GM18526 (cell line): ENCODE results near the gene ZNF319.

Experiments used
- POLR2A ChIP-seq: IDR thresholded peaks from 3 replicates; pipeline ENCODE4 v1.6.1; 2011; ENCODE audit not compliant: insufficient read length; ENCODE audit errors: extremely low read depth

Gene ZNF319

DNA sequence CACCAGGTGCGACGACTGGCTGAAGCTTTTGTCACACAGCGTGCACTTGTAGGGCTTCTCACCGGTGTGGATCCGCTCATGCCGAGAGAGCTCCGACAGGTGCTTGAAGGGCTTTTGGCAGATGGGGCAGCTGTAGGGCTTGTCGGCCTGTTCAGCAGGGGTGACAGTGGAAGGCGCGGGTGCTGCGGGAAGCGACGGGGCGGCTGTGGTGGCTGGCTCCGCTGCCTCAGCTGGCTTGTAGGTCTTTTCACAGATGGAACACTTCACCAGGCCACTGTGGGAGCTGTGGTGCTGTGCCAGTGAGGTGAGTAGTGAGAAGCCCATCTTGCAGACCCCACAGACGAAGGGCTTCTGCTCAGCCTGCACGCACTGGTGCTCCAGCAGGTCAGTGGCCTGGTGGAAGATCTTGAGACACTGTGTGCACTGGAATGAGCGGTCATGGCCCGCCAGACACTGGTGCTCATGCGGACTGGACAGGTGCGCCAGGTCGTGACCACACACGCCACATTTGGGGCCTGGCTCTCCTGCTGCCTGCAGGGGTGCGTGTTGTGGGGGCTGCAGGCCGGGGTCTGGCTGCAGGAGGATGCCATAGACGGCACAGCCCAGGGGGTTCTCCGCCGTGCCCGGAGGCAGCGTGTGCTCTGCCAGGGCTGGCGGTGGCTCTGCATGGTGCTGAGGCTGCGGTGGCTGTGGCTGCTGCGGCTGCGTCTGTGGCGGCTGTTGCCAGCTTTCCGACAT lies 2.8 kb downstream of the ZNF319 start:
- TF ChIP-seq POLR2A, result no peak

DNA sequence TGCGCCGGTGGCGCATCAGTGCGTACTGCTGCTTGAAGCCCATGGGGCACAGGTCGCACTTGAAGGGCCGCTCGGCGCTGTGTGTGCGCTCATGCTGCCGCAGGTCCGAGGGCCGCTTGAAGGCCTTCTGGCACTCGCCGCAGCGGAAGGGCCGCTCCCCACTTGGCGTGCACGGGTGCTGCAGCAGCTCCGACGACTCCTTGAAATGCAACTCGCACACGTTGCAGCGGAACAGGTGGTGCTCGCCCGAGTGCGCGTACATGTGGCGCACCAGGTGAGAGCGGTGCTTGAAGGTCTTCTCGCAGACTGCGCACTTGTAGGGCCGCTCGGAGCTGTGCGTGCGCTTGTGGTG lies 3.3 kb downstream of the ZNF319 start:
- TF ChIP-seq POLR2A, result no peak

GRCh38 chr16:57996406-57997175 lies 3.9 kb downstream of the ZNF319 start:
- TF ChIP-seq POLR2A, result no peak

GRCh38 chr16:57995721-57996405 lies 4.6 kb downstream of the ZNF319 start:
- no peak for TF ChIP-seq POLR2A

GRCh38 chr16:57994778-57995177 lies 5.7 kb downstream of the ZNF319 start:
- TF ChIP-seq POLR2A, result no peak

DNA sequence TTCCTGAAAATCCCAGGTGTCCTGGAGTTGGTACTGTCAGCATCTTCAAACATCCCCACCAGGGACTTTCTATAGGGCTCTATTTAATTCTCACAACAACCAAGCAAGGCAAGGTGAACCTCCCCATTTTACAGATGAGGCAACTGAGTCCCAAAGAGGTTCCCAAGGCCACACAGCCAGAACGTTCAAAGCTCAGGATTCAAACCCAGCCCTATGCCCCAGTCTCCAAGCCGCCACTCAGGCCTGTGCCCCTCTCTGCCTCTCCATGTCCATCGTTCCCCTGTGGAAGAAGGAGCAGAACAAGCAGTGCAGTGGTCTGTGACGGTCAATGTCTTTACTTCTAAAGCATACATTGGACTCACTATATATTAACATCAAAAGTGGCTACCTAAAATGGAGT lies 6.1 kb downstream of the ZNF319 start:
- no peak for TF ChIP-seq POLR2A

DNA sequence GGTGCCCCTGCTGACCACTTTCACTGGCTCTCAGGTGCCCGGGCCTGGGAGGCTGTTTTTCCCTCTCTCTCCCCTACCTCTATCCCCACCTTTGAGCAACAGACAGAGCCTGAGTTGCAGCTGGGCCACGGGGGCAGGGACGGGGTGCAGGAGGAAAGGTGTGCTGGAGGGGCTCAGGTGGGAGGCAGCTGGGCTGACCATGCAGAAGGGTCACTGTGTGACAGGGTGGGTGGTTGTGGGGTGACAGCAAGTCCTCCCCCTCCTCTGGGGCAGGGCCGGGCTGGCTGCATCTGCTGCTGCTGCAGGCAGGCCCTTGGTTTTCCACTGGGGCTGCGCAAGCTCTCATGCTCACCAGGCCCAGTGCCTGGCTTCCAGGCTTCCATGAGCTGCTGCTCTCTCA lies 6.6 kb downstream of the ZNF319 start:
- TF ChIP-seq POLR2A, result no peak

GRCh38 chr16:57993438-57993837 lies 7.0 kb downstream of the ZNF319 start:
- TF ChIP-seq POLR2A, result no peak

DNA sequence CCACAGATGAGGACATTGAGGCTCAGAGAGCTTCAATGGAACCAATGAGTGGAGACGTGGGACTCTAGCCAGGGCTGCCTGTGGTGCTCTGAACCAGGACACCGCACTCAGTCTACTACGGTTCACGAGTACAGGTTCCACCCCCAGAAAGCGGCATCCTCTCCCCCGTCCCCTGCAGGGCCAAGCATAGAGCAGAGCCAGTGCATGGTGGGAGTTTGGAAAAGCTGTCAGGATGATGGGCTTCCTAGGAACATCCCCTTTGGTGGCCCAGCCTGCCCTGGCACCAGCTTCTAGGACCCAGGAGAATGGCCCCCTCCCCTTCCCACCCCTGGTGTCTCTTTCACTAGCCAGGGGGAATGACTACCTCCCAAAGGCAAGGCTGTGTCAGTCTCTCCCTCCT lies 8.4 kb downstream of the ZNF319 start:
- no peak for TF ChIP-seq POLR2A

DNA sequence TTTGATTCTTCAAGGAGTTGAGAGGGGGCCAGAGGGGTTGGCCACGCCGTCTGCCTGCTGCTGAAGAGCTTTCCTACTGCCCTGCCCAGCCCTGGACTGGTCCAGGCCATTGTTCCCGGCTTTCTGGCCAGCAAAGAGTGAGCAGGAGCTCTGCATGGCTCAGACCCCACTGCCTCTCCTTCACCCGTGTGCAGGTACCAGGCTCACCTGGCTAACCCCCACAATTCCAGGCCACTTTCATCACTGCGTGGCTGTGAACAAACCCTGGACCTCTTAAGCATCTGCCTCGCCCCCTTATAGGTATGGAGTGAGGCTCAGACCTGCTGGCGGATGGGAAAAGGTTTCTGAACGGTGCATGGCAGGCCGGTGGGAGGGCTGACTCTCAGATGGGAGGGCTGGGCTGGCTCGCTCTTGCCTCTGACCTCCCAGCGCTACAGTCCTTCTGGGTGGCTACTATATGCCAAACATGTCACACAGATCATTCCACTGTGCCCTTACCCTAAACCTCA lies 8.9 kb downstream of the ZNF319 start:
- no peak for TF ChIP-seq POLR2A

GRCh38 chr16:57988929-57989328 lies 11.5 kb downstream of the ZNF319 start:
- no peak for TF ChIP-seq POLR2A

DNA sequence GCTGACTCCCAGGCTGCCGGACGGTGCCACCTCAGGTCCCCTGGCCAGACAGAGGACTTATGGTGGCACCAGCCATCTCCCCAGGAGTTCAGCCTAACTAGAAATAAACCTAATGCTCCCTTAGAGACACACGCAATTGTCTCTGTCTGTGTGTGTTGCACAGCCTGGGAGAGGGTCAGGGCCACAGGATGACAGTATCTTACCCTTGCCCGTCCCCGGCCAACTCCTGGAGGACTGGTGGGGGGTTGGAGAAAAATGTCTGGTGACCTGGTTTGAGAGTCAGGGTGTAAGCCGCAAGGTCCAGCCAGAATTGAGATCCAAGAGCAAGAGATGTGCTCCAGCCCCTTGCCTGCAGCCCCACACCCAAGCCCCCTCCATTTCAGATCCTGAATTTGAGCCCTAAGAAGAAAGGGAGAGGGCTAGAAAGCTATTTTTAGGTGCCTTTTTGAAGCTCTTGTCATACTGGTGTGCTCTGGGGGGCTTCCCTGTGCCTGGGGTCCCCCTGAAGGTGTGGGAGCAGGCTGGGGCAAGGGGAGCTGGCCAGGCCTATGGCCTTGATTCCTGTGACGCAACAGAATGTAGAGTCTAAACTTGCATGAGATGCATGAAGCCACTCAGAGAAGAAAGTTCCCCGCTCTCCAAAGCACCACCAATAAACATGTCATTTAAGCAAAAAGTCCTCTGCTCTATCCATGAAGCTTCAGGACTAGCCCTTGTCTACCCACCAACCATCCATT lies 12.9 kb downstream of the ZNF319 start:
- no peak for TF ChIP-seq POLR2A

DNA sequence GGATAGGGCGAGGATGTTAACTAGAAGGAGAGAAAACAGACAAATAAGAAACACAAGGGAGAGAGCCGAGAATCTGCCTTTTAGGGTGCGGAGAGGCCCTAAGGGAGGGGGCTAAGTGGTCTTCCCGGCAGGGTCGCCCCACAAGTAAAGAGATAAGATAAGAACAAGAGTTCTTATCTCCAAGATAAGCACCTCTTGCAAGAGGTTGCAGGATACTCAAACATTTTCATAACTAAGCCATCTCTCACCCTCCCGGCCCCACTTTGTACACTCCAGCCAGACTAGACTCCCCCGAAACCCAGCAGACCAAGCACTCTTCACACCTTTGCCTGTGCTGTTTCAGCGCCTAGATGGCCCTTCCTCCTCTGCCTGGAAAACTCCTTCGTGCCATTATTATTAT lies 14.3 kb downstream of the ZNF319 start:
- TF ChIP-seq POLR2A, result no peak

DNA sequence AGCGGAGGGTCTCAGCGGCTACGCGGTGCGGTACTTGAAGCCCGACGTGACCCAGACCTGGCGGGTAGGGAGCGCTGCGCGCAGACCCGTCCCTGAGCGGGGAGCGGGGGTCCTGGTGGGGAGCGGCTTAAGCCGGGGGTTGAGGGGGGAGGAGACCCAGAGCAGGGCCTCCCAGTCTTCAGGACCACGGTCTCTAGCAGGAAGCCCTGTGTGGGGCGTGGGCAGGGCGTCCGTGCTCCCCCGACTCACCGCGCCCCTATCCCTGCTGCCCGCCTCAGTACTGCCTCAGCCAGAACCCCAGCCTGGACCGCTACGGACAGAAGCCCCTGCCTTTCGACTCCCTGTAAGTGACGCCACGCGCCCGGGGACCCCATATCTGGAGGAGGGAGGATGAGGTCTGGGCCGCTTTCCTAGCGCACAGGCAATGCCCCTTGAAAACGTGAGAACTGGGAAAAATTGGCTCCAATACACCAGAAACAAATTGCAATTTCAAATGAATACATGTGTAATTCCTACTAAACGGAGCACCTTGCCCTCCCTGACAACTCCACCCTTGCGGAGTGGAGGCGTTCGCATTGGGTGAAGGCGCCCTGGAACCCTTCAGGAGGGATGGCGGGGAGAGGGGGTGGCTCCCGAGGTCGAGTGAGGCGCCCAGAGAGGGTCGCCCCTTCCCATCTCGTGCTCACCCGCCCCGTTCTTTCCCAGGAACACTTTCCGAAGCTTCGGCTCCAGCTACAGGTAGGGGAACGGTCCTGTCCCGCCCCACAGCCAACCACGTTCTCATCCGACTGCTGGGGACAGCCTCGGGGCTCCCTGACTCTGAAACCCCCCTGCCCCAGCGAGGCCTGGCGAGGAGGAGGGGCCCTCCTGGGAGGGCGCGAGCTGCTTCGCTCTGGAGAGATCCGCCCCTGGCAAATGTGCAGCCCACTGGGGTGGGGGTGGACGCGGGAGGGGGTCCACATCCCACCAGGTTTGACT lies 15.0 kb downstream of the ZNF319 start:
- TF ChIP-seq POLR2A, result no peak

GRCh38 chr16:57984443-57985203 lies 15.8 kb downstream of the ZNF319 start:
- TF ChIP-seq POLR2A, result no peak
